NCI-H2171 treated with DMSO at 0.1 percent for 48 hours (cell line): Measurements from ENCODE around the gene LIPI.
"Not testable (repeated sequence)": the region's sequence is repeated elsewhere in the genome, so short reads cannot be mapped to it uniquely, and the experiment has no call there.

Experiments used
- DNase-seq: peaks from one replicate; lab custom pipeline; 2025; lab: John Stamatoyannopoulos, UW

LIPI gene

DNA sequence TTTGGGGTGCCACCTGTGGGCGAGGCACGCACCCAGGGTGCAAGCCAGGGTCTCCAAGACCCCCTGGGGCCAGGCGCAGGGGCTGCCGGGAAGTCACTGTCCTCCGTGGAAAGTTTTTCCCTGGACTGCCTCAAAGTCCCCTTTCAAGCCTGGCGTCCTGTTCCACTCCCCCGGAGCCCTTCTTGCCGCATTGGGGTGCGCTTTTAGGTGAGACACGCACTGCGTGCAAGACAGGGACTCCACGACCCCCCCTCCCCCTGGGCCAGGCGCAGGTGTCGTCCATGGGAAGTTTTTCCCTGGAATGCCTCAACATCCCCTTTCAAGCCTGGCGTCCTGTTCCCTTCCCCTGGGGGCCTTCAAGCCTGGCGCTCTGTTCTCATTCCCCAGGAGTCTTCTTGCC is 137.1 kb downstream of the LIPI start:
- no peak for DNase-seq

DNA sequence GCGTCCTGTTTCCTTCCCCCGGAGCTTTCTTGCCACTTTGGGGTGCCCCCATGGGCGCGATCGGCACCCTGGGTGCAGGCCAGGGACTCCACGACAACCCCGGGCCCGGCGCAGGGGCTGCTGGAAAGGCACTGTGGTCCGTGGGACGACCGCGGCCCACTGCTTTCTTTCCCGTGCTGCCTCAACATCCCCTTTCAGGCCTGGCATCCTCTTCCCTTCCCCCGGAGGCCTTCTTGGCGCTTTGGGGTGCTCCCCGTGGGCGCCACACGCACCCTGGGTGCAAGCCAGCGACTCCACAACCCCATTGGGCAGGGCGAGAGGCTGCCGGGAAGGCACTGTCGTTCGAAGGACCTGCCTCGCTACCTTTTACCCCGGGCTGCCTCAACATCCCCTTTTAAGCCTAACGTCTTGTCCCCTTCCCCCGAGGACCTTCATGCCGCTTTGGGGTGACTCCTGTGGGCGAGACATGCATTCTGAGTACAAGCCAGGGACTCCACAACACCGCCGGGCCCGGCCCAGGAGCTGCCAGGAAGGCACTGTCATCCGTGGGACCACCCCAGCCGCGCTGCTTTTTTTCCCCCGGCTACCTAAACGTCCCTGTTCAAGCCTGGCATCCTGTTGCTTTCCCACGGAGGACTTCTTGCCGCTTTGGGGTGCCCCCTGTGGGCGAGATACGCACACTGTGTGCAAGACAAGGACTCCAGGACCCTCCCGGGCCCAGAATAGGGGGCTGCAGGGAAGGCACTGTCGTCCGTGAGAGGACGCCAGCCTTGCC is 137.8 kb downstream of the LIPI start:
- DNase-seq: no peak

DNA sequence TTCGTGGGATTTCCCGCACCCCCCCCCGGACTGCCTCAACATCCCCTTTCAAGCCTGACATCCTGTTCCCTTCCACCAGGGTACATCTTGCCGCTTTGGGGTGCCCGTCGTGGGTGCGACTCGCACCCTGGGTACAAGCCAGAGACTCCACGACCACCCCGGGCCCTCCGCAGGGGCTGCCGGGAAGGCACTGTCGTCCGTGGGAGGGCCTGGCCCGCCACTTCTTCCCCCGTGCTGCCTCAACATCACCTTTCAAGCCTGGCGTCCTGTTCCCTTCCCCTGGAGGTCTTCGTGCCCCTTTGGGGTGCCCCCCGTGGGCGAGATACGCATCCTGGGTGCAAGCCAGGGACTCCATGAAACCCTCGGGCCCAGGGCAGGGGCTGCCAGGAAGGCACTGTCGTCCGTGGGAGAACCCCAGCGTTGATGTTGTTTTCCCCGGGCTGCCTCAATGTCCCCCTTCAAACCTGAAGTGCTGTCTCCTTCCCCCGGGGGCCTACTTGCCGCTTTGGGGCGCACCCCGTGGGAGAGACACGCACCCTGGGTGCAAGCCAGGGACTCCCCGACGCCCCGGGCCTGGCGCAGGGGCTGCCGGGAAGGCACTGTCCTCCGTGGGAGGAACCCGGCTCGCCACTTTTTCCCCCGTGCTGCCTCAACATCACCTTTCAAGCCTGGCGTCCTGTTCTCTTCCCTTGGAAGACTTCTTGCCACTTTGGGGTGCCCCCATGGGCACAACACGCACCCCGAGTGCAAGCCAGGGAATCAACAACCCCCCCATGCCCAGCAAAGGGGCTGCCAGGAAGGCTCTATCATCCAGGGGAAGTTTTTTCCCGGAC is 138.6 kb downstream of the LIPI start:
- DNase-seq: no peak

DNA sequence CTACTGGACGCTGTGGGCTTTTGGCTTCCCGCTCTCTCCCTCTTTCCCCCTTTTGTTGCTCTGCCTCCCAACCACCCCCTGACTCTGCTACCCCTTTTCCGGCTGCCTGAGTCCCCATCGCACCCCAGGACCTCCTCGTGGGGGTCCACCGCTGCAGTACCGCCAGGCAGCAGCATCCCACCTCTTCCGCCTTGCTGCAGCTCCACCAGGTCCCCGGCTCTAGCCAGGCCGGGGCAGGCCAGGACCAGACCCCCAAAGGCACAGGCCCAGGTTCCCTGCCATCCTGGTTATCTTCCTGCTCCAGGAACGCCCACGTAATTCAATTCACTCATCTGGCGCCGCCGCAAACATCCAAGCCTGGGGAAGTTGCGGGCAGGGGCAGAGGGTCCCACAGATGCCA is 139.8 kb downstream of the LIPI start:
- DNase-seq: no peak

DNA sequence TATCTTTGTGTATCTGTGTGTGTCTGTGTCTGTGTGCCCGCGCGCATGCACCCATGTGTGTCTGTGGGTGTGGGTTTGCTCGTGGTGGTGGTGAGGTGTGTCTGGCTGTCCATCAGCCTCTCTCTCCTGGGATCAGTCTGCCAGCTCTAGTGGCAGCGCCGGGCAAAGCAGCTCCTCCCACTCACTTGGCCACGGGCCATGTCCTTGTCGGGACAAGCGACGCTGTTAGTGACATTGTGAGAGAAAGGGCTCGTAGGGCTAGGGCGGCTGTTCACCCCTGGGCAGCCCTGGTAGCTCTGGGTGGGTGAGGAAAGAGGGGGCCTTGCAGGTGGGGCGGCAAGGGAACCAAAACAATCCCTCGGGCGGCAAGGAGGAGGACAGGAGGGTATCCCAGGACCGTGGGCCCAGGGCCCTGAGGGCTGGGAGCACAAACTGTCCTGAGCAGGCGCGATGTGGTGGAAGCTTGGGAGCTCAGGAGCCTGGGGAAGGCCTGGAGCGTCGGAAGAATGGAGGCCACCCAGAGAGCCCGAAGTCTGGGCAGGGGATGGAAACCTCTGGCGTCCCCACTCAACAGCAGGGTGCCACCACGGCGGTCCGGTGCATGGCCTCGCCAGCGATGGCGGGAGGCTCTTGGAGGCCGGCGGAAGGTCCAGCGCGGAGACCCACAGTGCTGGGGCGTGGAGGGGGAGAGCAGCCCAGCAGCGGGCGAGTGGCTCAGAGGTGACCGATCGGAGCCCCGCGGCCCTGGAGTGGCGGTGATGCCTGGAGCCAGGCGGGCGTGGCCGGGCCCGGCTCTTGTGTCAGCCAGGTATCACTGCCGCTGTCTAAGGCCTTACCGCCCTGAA is 140.5 kb downstream of the LIPI start:
- DNase-seq: no peak

DNA sequence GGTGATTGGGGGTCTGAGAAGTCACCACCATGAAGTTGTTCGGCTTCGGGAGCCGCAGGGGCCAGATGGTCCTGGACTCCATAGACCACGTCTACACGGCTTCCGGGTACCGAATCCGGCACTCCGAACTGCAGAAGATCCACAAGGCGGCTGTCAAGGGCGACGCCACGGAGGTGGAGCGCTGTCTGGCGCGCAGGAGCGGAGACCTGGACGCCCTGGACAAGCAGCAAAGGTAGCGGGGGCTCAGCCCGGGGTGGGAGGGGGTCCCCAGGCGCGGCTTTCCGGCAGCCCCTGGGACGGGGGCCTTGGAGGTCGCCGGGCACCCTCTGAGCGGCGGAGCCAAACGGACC is 146.5 kb downstream of the LIPI start:
- DNase-seq: no peak

DNA sequence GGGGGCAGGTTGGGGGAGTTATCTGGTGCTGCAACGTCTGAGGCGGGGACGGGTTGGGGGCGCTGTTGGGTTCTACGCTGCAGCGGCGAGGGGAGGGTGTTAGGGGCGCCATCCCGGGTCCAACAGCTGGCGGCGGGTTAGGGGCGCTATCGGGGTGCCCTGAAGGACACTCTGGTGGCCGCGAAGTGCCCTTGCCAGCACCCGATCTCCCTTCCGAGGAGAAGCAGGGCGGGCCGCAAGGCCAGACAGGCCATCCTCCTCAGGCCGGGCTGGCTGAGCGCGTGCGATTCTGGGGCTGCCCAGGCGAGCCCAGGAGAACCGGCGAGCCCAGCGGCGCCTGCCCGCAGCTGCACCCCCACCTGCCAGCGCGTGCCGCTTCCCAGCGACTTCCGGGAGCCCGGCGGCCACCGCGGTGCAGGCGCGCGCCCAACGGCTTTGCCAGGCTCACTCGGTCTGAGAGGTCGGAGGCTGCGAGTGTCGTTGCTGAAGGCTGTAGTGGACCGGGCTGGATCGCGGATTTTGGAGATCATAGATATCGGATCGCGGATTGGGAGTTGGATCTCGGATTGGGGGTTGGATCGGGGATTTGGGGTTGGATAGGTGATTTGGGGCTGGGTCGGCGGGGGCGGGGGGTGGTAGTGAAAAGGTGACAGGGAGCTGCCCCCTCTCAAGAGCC is 147.0 kb downstream of the LIPI start:
- not testable (repeated sequence) for DNase-seq

DNA sequence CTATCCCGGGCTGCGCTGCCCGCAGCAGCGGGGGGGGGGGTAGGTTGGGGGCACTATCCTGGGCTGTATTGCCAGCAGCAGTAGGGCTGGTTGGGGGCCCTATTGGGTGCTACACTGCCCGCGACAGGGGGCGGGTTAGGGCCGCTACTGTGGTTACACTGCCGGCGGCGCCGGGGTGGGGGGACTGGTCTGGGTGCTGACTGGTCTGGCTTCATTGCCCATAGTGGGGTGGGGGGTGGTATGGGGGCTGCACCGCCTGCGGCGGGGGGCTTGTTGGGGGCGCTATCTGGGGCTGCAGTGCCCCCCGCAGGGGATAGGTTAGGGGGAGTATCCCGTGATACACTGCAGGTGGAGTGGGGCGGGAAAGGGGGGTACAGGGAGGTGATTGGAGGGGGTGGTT is 148.1 kb downstream of the LIPI start:
- not testable (repeated sequence) for DNase-seq

DNA sequence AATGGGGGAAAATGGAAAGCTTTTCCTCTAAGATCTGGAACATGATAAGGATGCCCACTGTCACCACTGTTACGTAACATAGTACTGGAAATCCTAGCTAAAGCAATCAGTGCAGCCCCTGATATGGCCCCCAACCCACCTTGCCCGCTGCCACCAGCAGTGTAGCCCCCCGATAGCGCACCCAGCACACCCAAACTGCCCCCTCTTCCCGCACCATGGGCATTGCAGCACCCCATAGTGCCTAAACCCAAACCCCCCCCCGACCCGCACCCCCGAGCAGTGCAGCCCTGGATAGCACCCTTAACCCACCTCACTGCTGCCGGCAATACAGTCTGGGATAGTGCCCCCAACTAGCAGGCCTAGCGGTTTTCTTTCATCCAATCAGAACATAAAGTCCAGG is 148.9 kb downstream of the LIPI start:
- DNase-seq: not testable (repeated sequence)

DNA sequence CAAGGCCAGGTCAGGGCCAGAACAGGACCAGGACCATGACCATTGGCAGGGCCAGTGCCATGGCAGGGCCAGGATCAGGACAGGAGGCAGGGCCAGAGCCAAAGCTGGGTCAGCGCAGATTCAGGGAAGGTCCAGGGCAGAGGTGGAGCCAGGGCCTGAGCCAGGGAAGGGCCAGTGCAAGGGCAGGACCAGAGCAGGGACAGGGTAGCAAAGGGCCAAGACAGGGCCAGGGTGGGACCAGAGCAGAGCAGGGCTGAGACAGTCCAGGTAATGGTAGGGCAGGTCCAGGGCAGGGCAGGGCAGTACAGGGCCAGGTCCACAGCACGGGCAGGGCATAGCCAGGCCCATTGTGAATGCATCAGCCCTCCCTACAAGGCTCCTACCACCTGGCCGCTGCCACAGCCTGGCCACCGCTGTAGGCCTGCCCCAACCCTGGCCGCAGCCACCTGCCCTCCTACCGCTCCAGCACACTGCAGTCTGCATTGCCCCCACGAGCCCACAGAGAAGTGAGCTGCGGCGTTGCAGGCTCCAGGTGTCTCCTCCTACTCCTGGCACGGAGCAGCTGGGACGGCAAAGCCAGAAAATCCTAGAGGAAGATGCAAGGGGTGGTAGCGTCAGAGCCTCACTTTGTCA is 151.6 kb downstream of the LIPI start:
- not testable (repeated sequence) for DNase-seq
